Skin of body (tissue), 2 donors: Measurements from ENCODE around the gene ARHGDIB. TPM values are rescaled to one million over a fixed set of nuclear protein-coding genes. Genes with fewer than 3 reads are reported as not detected.

Experiments used
- DNase-seq: peaks from one replicate; lab custom pipeline; 2025; lab: John Stamatoyannopoulos, UW
- total RNA-seq: library from RNA; depleted of rRNA; stranded (reverse); fragments of >200 nt; gene quantifications from one replicate; pipeline ENCODE4 v1.2.3, GENCODE V29; 2014

Gene ARHGDIB
- total RNA-seq = 36.7 TPM

DNA sequence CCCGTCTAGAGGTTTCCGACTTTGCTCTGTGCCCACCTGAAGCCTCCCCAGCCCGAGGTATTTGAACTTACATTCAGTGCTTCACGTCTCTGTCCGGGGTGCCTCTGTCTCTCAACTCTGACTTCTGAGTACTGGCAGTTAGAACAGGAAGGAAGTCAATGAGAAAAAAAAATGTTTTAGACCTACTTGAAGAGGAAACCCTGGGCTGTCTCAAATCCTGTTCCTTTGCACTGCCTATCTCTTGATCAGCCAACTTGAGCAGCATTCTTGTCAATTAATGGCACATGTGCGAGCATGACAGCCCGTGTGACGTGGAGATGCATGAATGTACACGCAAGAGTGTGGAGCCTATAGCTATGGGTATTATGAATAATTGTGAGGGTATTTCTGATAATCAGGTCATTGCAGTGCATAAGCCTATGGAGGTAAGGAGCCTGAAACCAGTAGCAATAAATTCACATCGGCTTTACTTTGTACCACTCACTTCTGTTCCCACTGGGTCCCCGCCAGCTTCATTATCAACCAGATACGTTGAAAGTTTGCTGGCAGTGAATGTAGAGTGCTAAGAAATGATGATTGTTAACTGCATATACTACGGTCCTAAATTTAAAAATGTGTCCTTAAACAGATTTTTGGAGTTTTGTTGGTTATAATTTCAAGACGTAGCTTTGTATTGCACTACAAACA, at the start of gene ARHGDIB:
ARHGDIB (minus strand) TSS at position 136 of the 687 bp plus-strand sequence. CDS start 10,889 bp downstream, outside the sequence.
- peak; percentile 62 for DNase-seq

GRCh38 chr12:15011162-15011561, 49.8 kb upstream of the ARHGDIB start:
- no peak for DNase-seq

- DNase-seq = no peak
These were observed 46.1 kb upstream of the ARHGDIB start for GRCh38 chr12:15007551-15007950.

- DNase-seq = no peak
These were observed 43.7 kb upstream of the ARHGDIB start for GRCh38 chr12:15005064-15005463.

- DNase-seq = no peak
These were observed 43.0 kb upstream of the ARHGDIB start for GRCh38 chr12:15004421-15004820.

GRCh38 chr12:15001733-15002382, 40.5 kb upstream of the ARHGDIB start:
- DNase-seq = peak; percentile 60

GRCh38 chr12:15000575-15000974, 39.2 kb upstream of the ARHGDIB start:
- DNase-seq = no peak

DNA sequence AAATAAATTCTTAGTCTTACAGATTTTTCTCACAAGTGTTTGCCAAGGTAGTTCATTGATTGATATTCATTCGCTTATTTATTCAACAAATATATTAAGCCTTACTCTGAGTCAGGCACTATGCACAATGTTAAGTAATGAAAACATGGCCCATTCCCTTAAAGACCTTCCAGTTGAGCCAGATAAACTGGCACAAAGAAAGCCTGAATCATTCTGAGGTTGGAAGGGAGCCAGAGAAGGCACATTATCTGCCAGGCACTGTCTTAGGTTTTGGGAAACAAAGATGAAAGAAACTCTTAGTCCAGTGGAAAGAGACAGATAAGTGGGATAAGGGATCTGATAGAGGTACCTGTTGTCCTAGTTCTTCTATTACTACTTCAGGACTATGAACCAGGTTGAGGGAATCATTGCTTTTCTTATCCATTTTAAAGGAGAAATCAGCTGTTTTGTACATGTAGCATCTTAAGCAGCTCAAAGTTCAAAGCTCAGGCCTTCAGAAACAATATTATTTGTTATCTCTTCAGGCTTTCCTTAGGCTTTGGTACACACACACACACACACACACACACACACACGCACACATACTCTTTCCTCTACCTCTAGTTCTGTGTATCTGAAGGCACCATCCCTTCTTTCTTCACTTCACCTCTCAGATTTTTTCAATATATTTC, 38.4 kb upstream of the ARHGDIB start:
- no peak for DNase-seq

GRCh38 chr12:14999021-14999694, 37.8 kb upstream of the ARHGDIB start:
- DNase-seq = peak; percentile 42

DNA sequence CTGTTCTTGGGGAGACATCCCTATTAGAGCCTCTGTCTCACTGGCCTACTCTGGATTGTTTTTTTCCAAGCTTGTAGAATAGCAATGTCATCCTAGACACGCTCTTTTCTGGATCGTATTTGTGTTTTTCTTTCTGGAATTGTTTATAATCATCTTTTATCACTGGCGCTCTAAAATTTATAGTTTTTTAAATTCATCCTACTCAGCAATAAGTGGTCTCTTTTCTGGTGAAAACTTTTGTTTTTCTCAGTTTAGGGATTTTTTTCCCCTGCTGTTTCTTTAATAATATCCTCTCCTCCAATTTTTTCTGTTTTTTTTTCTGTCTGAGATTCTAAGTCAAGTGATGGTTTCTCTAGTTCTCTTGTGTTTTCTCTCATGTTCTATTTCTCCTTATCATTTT, 36.6 kb upstream of the ARHGDIB start:
- no peak for DNase-seq

DNA sequence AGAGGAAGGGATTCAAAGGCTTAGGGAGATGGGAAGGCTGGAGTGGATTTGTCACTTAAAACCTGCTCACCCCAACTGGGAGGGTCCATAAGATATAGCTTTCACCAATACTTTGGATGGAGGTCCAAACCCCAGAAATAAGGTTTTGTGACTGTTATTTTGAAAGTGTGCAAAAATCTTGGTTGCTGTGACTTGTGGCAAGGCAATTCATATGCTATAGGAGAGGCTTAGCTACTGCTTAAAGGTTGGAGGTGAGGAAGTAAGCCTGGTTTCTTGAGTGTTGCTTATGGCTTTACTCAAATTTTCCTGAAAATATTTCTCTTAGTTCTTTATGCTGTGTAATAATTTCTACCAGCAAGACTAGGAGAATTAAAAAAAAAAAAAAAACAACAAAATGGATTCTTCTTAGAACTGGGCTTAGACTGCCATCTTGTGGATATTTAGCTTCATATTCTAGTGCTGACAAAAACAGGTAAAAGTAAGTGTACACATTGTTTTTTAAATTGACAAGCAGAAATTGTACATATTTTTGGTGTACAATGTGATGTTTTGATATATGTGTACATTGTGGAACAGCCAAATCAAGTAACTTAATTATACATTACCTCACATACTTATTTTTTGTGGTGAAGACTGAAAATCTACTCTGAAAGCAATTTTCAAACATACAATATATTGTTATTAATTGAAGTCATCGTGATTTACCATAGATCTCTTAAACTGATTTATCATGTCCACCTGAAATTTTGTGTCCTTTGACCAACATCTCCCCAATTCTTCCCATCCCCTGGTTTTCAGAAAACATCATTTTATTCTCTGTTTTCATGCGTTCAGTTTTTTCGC, 34.4 kb upstream of the ARHGDIB start:
- DNase-seq = peak; percentile 25

GRCh38 chr12:14994610-14995009, 33.2 kb upstream of the ARHGDIB start:
- DNase-seq = no peak

GRCh38 chr12:14993537-14994266, 32.3 kb upstream of the ARHGDIB start:
- DNase-seq = no peak

DNA sequence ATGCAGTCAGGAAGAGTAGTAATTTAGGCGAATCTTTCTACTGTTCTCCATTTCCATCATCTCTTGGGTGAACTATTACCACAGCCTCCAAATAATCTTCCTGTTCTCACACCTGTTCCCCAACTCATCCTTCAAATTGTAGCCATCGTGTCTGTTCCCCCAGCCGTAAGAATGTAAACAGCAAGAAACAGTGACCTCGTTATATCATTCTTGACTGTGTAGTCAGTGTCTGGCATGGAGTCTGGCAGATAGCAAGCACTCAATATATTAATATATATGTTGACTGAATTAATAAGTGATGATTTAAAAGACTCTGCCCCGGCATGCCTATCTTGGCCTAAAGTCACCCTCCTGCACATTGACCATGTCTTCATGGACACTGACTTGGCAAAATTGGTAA, 31.7 kb upstream of the ARHGDIB start:
- DNase-seq = no peak

GRCh38 chr12:14992673-14993072, 31.3 kb upstream of the ARHGDIB start:
- DNase-seq = no peak

GRCh38 chr12:14991069-14991468, 29.7 kb upstream of the ARHGDIB start:
- DNase-seq = no peak

- DNase-seq = no peak
These were observed 28.4 kb upstream of the ARHGDIB start for GRCh38 chr12:14989790-14990189.

GRCh38 chr12:14988035-14988434, 26.6 kb upstream of the ARHGDIB start:
- no peak for DNase-seq

DNA sequence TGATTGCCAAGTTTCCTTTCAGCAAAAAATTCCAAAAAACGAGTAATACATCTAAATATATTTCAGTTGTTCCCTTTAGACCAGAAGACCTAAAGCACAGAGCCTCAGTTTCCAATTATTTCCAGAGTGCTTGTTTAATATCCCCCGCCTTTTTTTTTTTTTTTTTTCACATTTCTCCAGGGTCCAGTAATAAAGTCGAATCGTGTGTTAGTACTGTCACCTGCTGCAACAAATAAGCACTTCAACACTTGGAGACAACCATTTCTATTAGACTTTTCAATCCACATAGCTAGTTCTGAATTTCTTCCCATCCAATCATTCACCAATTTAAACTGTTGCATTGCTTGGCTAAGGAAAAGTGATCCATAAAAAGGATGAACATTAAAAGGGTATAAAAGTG, 25.0 kb upstream of the ARHGDIB start:
- no peak for DNase-seq

- DNase-seq = peak; percentile 69
These were observed 23.4 kb upstream of the ARHGDIB start for GRCh38 chr12:14984766-14985285.
